BE2C (cell line): ENCODE data around the gene PADI6.

Experiments used
- DNase-seq: peaks from one replicate; pipeline ENCODE4 v3.0.0-alpha.2; 2020
- H3K27me3 ChIP-seq: fragments of 250-450 bp; sonication (Bioruptor Pico); 2 replicates; pipeline ENCODE4 v1.5.1; 2020; ENCODE audit warnings: mild to moderate bottlenecking
- H3K36me3 ChIP-seq: fragments of 250-450 bp; sonication (Bioruptor Pico); 2 replicates; pipeline ENCODE4 v1.5.1; 2020; ENCODE audit warnings: mild to moderate bottlenecking
- H3K4me1 ChIP-seq: fragments of 250-450 bp; sonication (Bioruptor Pico); 2 replicates; pipeline ENCODE4 v1.5.1; 2020
- H3K4me3 ChIP-seq: 2 replicates; pipeline ENCODE4 v1.5.1; 2011; ENCODE audit warnings: low read depth, low read length
- H3K9me3 ChIP-seq: fragments of 250-450 bp; sonication (Bioruptor Pico); 2 replicates; pipeline ENCODE4 v1.5.1; 2020
- TF ChIP-seq, protein P1 (sequence below): IDR thresholded peaks from 2 replicates; pipeline ENCODE4 v1.5.1; 2012; ENCODE audit warnings: mild to moderate bottlenecking, low read depth, low read length

PADI6 gene

DNA sequence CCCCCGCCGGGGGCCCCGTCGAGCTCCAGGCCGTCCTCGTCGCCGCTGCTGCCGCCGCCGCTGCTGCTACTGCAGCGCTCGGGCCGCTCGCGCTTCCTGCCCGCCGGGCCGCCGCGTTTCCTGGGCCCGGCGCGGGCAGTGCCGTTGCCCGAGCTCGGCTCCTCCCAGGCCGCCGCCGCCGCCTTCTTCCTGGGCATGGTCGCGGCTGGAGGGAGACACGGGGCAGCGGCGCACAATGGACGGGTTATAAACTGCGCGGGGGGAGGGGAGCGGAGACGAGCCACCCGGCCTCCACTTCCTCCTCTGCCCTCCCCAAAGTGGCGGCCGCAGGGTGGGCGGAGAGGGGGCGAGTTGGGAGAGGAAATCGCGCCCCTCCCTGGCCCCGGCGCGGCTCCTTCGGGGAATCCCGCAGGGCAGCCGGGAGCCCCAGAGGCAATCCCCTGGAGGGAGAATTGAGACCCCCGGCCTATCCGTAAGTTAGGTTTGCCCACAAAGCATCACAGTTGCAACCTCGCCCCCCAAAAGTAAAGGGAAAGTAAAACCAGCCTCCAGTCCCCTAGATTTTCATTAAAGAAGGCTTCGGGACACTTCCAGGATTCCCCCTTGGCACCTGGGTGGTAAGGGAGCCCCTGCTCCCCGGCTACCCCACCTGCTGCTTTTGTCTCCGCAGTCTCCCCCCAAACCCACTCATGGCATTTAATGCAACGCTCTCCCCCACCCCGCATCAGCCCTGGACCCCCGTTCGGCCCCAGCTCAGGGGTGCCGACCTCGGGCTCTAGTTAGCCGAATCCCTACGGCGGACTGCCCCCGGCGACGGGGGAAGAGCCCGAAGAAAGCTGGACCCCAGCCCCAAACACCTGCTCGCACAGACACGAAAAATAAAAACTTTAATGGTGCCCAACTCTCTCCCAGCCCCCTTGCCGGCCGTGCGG is 66.6 kb downstream of the PADI6 start:
- H3K9me3 ChIP-seq, result no peaks in the 10 kb centered on the region
- peaks cover 35% of the 10 kb centered on the region for H3K36me3 ChIP-seq
- peak; percentile 71 for DNase-seq
- peak overlapping the region; percentile 72 for H3K4me3 ChIP-seq
- TF ChIP-seq, protein P1, sequence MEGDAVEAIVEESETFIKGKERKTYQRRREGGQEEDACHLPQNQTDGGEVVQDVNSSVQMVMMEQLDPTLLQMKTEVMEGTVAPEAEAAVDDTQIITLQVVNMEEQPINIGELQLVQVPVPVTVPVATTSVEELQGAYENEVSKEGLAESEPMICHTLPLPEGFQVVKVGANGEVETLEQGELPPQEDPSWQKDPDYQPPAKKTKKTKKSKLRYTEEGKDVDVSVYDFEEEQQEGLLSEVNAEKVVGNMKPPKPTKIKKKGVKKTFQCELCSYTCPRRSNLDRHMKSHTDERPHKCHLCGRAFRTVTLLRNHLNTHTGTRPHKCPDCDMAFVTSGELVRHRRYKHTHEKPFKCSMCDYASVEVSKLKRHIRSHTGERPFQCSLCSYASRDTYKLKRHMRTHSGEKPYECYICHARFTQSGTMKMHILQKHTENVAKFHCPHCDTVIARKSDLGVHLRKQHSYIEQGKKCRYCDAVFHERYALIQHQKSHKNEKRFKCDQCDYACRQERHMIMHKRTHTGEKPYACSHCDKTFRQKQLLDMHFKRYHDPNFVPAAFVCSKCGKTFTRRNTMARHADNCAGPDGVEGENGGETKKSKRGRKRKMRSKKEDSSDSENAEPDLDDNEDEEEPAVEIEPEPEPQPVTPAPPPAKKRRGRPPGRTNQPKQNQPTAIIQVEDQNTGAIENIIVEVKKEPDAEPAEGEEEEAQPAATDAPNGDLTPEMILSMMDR, result no peak
- H3K4me1 ChIP-seq, result no peaks in the 10 kb centered on the region
- no peaks in the 10 kb centered on the region for H3K27me3 ChIP-seq

DNA sequence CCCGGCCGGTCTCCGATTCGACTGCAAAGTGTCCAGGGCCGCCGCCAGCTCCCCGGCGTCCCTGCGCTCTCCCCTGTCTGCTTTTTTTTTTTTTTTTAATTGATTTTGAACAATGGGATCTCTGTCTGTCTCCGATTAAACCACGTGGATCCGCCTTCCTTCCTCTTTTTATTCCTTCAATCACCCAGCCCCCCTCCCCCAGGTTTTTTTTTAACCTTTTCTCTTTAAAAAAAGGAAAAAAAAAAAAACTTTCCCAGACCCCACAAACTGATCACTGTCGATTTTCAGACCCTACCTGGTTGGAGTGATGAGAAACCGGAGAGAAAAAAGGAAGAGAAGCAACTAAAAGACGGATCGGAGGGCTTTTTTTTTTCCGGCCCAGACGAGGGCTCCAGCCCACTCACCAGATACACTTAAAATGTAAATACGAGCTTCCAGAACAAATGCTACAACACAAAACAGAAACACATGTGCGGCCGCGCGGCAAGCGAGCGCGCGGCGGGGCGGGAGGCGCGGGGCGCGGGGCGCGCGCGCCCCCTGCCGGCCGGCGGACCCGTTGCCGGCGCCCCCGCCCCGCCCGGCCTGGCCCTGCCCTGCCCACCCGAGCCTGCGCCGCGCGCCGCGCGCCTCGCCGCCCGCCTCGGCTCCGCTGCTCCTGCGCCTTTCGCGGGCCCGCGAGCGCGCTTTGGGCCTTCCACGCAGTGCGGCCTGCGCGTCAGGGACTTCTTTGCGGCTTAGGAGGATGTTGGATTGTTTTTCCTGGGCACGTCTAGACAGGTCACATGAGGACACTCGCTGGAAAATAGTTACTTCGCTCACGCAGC is 67.5 kb downstream of the PADI6 start, which contains the start of gene RCC2:
Gene RCC2 (minus strand): TSS at position 428 of the 824 bp plus-strand sequence. CDS start 1,163 bp downstream, outside the sequence.
- peak; percentile 62 for DNase-seq
- no peaks in the 10 kb centered on the region for H3K27me3 ChIP-seq
- TF ChIP-seq, protein P1, result no peak
- H3K4me3 ChIP-seq, result peak within 1 kb of the TSS; percentile 72
- H3K36me3 ChIP-seq, result peaks cover 26% of the 10 kb centered on the region
- H3K9me3 ChIP-seq, result no peaks in the 10 kb centered on the region
- H3K4me1 ChIP-seq, result no peaks in the 10 kb centered on the region

DNA sequence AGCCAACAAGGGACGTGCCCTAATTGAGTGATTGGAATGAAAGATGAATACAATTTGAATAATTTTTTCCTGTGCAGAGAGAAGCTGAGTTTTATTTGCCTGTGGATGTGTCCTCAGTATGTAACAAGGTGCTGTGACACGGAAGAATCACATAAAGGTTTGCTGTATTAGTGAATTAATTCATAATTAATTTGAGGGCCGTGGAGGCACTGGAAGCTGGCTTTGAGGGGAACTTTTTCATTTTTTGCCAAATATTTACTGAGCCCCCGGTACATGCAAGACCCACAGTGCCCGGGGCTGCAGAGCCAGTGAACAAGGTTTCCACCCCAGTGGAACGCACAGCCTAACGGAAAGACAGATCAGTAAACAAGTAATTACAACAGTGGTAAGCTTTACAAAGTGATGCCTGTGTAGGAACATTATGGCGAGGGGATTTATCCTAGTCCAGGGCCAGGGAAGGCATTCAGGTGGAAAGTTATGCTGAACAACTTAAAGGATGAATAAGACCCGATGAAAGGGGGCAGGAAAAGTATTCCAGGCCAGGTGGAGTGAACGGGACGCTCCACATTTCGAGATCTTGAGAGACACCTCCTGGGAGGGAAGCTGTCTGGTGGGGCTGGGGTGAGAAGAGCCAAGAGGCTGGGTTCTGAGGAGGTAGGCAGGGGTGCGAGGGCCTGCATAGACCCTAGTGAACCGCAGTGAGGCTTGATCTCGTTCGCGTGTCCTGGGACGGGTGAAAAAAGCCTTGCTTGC is 68.3 kb downstream of the PADI6 start:
- H3K4me1 ChIP-seq, result no peaks in the 10 kb centered on the region

DNA sequence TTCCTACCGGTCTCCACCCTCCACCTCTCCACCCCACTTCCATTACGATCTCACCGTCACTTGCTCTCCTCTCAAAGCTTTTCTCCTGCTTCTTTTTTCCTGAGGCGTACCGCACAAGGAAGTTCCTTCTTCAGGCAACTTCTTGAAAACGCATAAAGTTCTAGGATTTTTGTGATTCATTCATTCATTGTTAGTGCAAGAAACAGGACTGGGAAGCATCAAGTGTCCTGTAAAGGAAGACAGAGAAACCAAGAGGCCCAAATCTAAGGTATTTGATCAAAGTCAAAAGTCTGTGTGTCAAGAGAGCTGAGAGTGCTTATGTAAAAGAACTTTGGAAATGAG is 68.8 kb downstream of the PADI6 start:
- H3K4me1 ChIP-seq, result no peaks in the 10 kb centered on the region

More for the DNA sequence above, 68.3 kb downstream of the PADI6 start:
- Histone ChIP-seq H3K36me3 (peaks cover 18% of the 10 kb centered on the region), H3K4me3 (peak overlapping the region; percentile 62), H3K9me3 (no peaks in the 10 kb centered on the region), H3K27me3 (no peaks in the 10 kb centered on the region)
- TF ChIP-seq, protein P1, result no peak
- no peak for DNase-seq

DNA sequence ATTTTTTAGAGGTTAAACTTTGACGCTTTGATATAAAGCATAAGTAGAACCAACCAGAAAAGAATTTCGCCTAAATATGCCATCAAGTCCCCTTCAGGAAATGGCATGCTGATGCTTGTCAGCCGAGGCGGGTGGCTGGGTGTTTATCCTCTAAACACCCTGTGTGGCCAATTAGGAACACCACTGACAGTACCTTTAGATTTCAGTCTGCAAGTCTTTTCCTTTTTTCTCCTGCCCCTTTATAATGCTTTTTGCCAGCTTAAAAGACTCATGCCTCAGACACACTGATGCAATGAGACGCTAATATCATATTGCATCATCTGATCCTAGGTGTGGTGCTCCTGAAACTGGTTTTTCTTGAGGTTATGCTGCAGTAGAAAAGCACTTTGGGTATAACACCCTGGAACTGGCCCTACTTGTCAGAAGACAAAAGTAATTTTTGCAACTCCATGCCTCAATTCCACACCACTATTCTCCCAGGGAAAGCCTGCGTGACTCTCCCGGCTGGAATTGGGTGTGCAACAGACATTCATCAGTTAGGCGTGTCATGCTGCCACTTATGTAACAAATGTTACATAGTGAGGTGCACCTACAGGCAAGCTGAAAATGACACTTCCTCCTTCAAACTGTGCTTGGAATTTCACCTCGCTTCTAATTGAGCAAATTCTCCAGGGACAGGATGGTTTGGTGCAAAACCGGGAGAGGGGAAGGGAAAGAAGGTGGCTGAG is 69.4 kb downstream of the PADI6 start:
- Histone ChIP-seq H3K36me3 (peaks cover 9% of the 10 kb centered on the region), H3K4me3 (no peak overlapping the region), H3K4me1 (no peaks in the 10 kb centered on the region), H3K9me3 (no peaks in the 10 kb centered on the region), H3K27me3 (no peaks in the 10 kb centered on the region)
- TF ChIP-seq, protein P1, result no peak
- no peak for DNase-seq

More for the DNA sequence above, 68.8 kb downstream of the PADI6 start:
- H3K9me3 ChIP-seq, result no peaks in the 10 kb centered on the region
- DNase-seq, result no peak
- H3K36me3 ChIP-seq, result peaks cover 14% of the 10 kb centered on the region
- H3K27me3 ChIP-seq, result no peaks in the 10 kb centered on the region
- H3K4me3 ChIP-seq, result no peak overlapping the region
- TF ChIP-seq, protein P1, result no peak
